Measurements from ENCODE around the gene CPT1A.

The CPT1A gene

GRCh38 chr11:68782711-68783110 is 59.0 kb downstream of the CPT1A start:
- no peak for DNase-seq (ENCODE audit: low read depth)
- TF ChIP-seq, protein P1, sequence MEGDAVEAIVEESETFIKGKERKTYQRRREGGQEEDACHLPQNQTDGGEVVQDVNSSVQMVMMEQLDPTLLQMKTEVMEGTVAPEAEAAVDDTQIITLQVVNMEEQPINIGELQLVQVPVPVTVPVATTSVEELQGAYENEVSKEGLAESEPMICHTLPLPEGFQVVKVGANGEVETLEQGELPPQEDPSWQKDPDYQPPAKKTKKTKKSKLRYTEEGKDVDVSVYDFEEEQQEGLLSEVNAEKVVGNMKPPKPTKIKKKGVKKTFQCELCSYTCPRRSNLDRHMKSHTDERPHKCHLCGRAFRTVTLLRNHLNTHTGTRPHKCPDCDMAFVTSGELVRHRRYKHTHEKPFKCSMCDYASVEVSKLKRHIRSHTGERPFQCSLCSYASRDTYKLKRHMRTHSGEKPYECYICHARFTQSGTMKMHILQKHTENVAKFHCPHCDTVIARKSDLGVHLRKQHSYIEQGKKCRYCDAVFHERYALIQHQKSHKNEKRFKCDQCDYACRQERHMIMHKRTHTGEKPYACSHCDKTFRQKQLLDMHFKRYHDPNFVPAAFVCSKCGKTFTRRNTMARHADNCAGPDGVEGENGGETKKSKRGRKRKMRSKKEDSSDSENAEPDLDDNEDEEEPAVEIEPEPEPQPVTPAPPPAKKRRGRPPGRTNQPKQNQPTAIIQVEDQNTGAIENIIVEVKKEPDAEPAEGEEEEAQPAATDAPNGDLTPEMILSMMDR (IDR thresholded peaks at IDR 0.05; ENCODE audit: insufficient read depth, low read depth, low read length, missing control alignments) = no peak
- H3K4me3 ChIP-seq (ENCODE audit: low read depth, low read length) = no peak overlapping the region

DNA sequence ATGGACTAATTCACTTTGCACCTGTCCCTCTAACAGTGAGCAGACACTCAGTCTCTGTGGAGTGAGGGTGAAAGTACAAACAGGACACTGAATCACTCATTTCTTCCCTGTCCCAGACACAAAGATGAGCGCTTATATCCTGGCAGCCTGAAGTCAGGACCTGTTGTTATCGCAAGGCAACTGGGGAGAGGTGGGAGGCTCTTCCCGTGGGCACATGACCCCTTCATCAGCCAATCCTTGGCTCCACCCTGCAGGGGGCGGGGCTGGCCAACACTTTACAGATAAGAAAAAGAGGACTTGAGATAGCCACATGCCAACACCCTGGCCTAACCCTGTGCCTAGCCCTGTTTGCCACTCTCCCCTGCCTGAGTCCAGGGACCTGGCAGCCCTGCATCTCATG is 60.9 kb downstream of the CPT1A start:
- no peak overlapping the region for H3K4me3 ChIP-seq (ENCODE audit: low read depth, low read length)
- TF ChIP-seq, protein P1 (IDR thresholded peaks at IDR 0.05; ENCODE audit: insufficient read depth, low read depth, low read length, missing control alignments) = no peak
- DNase-seq (ENCODE audit: low read depth) = peak; percentile 25

- no peak overlapping the region for H3K4me3 ChIP-seq (ENCODE audit: low read depth, low read length)
- DNase-seq (ENCODE audit: low read depth) = no peak
- TF ChIP-seq, protein P1 (IDR thresholded peaks at IDR 0.05; ENCODE audit: insufficient read depth, low read depth, low read length, missing control alignments) = no peak
These were observed 63.5 kb downstream of the CPT1A start for GRCh38 chr11:68778205-68778604.

DNA sequence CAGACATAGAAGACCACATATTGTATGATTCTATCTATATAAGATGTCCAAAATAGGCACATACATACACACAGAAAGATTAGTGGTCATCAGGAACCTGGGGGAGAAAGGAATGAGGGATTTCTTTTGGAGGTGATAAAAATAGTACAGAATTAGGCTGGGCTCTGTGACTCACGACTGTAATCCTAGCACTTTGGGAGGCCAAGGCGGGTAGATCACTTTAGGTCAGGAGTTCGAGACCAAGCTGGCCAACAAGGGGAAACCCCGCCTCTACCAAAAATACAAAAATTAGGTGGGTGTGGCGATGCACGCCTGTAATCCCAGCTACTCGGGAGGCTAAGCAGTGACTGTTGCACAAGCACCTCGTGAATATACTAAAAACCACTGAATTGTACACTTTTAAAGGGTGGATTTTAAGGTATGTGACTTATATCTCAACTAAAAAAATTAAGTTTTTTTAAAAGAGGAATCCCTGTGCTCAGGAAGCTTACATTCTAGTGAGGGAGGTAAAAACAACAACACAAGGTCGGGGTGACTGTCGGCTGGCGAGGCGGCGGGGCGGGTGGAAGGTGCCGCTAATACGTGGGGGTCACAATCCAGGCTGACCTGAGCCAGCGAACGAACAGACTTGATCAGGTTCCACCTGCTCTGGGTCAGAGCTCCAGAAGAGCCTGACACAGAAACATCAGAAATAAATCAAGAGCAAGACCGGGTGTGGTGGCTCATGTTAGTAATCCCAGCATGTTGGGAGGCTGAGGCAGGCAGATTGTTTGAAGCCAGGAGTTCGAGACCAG is 65.1 kb downstream of the CPT1A start:
- no peak for DNase-seq (ENCODE audit: low read depth)
- H3K4me3 ChIP-seq (ENCODE audit: low read depth, low read length) = no peak overlapping the region
- TF ChIP-seq, protein P1 (IDR thresholded peaks at IDR 0.05; ENCODE audit: insufficient read depth, low read depth, low read length, missing control alignments) = no peak

DNA sequence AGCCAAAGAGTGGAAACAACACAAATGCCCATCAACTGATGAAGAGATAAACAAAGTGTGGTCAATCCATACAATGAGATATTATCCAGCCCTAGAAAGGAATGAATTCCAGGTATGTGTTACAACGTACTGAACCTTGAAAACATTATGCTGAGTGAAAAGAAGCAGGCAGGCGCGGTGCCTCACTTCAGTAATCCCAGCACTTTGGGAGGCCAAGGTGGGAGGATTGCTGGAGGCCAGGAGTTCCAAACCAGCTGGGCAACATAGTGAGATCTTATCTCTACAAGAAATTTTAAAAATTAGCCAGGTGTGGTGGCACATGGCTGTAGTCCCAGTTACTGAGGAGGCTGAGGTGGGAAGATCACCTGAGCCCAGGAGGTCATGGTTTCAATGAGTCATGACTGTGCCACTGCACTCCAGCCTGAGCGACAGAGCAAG is 65.7 kb downstream of the CPT1A start:
- DNase-seq (ENCODE audit: low read depth) = no peak

GRCh38 chr11:68774194-68774585 is 67.5 kb downstream of the CPT1A start:
- no peak for DNase-seq (ENCODE audit: low read depth)
- no peak overlapping the region for H3K4me3 ChIP-seq (ENCODE audit: low read depth, low read length)
- TF ChIP-seq, protein P1 (IDR thresholded peaks at IDR 0.05; ENCODE audit: insufficient read depth, low read depth, low read length, missing control alignments) = no peak

More for the DNA sequence above, 65.7 kb downstream of the CPT1A start:
- TF ChIP-seq, protein P1 (IDR thresholded peaks at IDR 0.05; ENCODE audit: insufficient read depth, low read depth, low read length, missing control alignments) = no peak
- H3K4me3 ChIP-seq (ENCODE audit: low read depth, low read length) = no peak overlapping the region

Measured in GM12865 (cell line).